Small intestine (tissue), 7 donors: ENCODE results near the gene GIPR. TPM values are rescaled to one million over a fixed set of nuclear protein-coding genes. Genes with fewer than 3 reads are reported as not detected.
"Not testable (repeated sequence)": the region's sequence is repeated elsewhere in the genome, so short reads cannot be mapped to it uniquely, and the experiment has no call there.

ENCODE experiments used
- DNase-seq, 2 donors: peaks; one replicate each; pipeline versions ENCODE4 v3.0.0 to v3.0.0-alpha.2; 2013
- FAIRE-seq: peaks from 2 replicates; lab custom pipeline; 2012; peaks lifted over from hg19 to GRCh38; lab: Jason Lieb, UNC
- H3K27ac ChIP-seq, 3 donors: one replicate each; pipeline ENCODE4 v1.5.1; 2013; ENCODE audit warnings: low read length in 2 of 3, mild to moderate bottlenecking in 2 of 3, control low read depth in 1 of 3, inconsistent platforms in 1 of 3, low read depth in 1 of 3, moderate library complexity in 1 of 3
- H3K27me3 ChIP-seq, 3 donors: one replicate each; pipeline ENCODE4 v1.6.1; 2013; ENCODE audit warnings: low read length in 3 of 3, inconsistent platforms in 1 of 3; ENCODE audit not compliant: control insufficient read depth in 3 of 3, insufficient read depth in 3 of 3
- H3K36me3 ChIP-seq, 3 donors: one replicate each; pipeline ENCODE4 v1.6.1; 2013; ENCODE audit warnings: low read length in 3 of 3, inconsistent platforms in 1 of 3, low read depth in 1 of 3, mild to moderate bottlenecking in 1 of 3, moderate library complexity in 1 of 3; ENCODE audit not compliant: control insufficient read depth in 3 of 3, insufficient read depth in 2 of 3
- H3K4me1 ChIP-seq, 3 donors: one replicate each; pipeline ENCODE4 v1.6.1; 2013; ENCODE audit warnings: low read length in 2 of 3, inconsistent platforms in 1 of 3, low read depth in 1 of 3, mild to moderate bottlenecking in 1 of 3, moderate library complexity in 1 of 3; ENCODE audit not compliant: control insufficient read depth in 3 of 3, insufficient read depth in 2 of 3
- H3K4me3 ChIP-seq, 3 donors: one replicate each; pipeline ENCODE4 v1.5.1; 2013; ENCODE audit warnings: low read length in 3 of 3, control low read depth in 1 of 3, inconsistent platforms in 1 of 3, low read depth in 1 of 3, mild to moderate bottlenecking in 1 of 3, moderate library complexity in 1 of 3
- H3K9me3 ChIP-seq, 2 donors: one replicate each; pipeline ENCODE4 v1.6.1; 2013; ENCODE audit warnings: low read depth in 1 of 2, low read length in 1 of 2; ENCODE audit not compliant: control insufficient read depth in 2 of 2, insufficient read depth in 1 of 2
- WGBS, 3 donors: extraction: QIAGEN DNeasy Blood & Tissue Kit; methylation state at CpG; one replicate each; pipeline ENCODE4 v1.1.7; 2013; 5-methylcytosine and 5-hydroxymethylcytosine counted together
- polyA plus RNA-seq, 4 donors: library from polyadenylated mRNA; stranded (reverse) in 3 of 4; unstranded in 1 of 4; fragments of 200-250 nt in 3 of 4; fragments of 120-200 nt in 1 of 4; gene quantifications; one replicate each; pipeline versions ENCODE4 v1.2.1 to v1.2.3, GENCODE V29; 2013
- donor health status: healthy with polysubstance abuse.
- donor health status: control.
- donor health status: control.
- donor health status: Bipolar disorder and iron deficiency.
- donor health status: healthy.

The GIPR gene
- polyA plus RNA-seq, 4 donors, result 0.67 to 9.1 (median 0.97) TPM

DNA sequence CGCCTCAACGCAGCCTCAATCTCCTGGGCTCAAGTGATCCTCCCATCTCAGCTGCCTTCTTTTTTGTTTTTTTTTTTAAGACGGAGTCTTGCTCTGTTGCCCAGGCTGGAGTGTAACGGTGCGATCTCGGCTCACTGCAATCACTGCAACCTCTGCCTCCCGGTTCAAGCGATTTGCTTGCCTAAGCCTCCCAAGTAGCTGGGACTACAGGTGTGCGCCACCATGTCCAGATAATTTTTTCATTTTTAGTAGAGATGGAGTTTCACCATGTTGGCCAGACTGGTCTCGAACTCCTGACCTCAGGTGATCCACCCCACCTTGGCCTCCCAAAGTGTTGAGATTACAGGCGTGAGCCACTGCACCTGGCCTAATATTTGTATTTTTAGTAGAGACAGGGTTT is 52.0 kb downstream of the GIPR start:
- 92 to 97% (median 97%) methylated on average over 11 of the region's 11 CpGs for WGBS, 3 donors
- H3K4me3 ChIP-seq, H3K27me3 ChIP-seq, DNase-seq, FAIRE-seq, H3K9me3 ChIP-seq: not testable (repeated sequence)
- Histone ChIP-seq H3K36me3 (peaks cover 0 to 30% (median 4%) of the 10 kb centered on the region in 3 donors), H3K4me1 (peaks cover 3 to 24% (median 4%) of the 10 kb centered on the region in 3 donors), H3K27ac (peak overlapping the region in 2 of 3 donors; percentile 61 to 72)

DNA sequence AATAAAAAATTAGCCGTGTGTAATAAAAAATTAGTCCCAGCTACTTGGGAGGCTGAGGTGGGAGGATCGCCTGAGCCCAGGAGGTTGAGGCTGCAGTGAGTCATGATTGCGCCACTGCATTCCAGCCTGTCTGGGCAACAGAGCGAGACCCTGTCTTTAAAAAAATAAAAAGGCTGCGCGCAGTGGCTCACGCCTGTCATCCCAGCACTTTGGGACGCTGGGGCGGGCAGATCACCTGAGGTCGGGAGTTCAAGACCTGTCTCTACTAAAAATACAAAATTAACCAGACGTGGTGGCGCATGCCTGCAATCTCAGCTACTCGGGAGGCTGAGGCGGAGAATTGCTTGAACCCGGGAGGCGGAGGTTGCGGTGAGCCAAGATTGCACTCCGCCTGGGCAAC is 60.7 kb downstream of the GIPR start:
- not testable (repeated sequence) for H3K4me3 ChIP-seq, H3K9me3 ChIP-seq, DNase-seq, H3K27me3 ChIP-seq, FAIRE-seq, H3K27ac ChIP-seq, H3K4me1 ChIP-seq
- 94 to 97% (median 96%) methylated on average over 18 of the region's 18 CpGs for WGBS, 3 donors
- peaks cover 0 to 16% (median 0%) of the 10 kb centered on the region in 3 donors for H3K36me3 ChIP-seq

DNA sequence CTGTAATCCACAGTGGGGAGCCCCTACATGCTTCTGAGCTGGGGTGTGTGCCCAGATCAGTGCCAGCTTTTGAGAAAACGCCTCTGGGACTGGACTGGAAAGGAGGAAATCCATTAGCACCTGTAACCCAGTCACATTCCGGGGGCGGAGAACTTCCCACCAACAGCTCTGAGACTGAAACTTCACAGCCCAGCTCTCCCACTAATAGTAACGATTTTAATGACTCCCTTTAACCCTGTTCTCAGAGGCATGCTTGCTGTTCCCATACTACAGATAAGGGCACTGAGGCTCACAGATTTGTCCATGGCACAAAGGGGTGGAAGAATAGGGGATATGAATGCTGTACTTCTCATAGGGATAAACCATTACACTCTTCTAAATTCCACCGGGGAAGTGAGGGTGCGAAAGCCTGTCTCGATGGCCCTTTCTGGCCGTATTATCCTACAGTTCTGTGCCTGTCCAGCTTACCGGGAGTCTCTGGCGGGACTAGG is 61.8 kb downstream of the GIPR start:
- Histone ChIP-seq H3K9me3 (no peaks in the 10 kb centered on the region), H3K27ac (peak overlapping the region; percentile 20 to 48 (median 35)), H3K4me1 (peaks cover 0 to 2% (median 0%) of the 10 kb centered on the region in 3 donors), H3K27me3 (no peaks in the 10 kb centered on the region), H3K4me3 (peak overlapping the region; percentile 75 to 95 (median 88)), H3K36me3 (peaks cover 0 to 15% (median 0%) of the 10 kb centered on the region in 3 donors)
- FAIRE-seq, result no peak
- 4 to 8% (median 6%) methylated on average over 10 of the region's 10 CpGs for WGBS, 3 donors
- DNase-seq, result peak; percentile 20 to 44

DNA sequence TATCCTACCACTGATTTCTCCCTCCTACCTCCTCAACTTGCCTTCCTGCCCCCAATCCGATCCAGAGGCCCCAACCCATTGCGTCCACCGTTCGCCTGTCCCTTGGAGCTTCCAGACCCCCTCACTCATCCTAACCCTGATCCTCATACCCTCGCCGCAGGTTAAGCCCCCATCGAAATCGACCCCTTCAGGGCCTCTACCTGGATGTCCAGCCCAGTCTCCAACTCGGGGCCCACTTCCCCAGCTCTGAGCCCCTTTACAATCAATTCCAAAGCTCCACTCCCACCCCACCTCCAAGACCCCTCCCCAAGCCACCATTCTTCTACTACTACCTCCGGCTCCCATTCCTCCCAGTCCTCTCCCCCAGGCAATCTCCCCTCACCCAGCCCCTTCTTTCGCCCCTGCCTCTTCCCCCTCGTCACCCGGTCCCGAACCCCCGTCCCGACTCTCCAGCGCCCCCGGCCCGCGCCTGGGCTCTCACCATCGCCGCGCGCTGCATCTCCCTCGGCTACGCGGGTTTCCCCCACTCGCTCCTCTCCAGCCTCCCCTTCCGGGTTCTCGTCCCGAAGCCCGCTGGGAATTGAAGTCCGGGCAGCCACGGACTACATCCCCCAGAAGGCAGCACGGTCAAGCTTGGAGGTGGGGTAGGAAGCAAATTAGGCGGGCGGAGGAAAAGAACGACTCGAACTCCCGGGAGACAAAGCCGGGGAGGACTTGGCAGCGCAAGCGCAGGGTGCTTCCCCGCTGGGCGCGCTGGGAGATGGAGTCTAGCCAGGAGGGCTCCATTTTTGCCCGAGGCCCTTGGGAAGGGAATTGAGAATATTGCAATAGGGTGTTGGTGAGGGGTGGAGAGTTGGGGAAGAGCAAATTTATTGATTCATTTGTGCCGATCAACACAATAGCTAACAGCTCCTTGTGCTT is 62.6 kb downstream of the GIPR start, which contains the start of gene FBXO46:
Gene FBXO46 (minus strand): TSS at position 529 of the 921 bp plus-strand sequence. CDS start 17,401 bp downstream, outside the sequence.
- H3K4me1 ChIP-seq, result peaks cover 0 to 2% (median 0%) of the 10 kb centered on the region in 3 donors
- no peaks in the 10 kb centered on the region for H3K9me3 ChIP-seq
- FAIRE-seq, result no peak
- peak within 1 kb of the TSS; percentile 20 to 48 (median 35) for H3K27ac ChIP-seq
- H3K27me3 ChIP-seq, result no peaks in the 10 kb centered on the region
- peak; percentile 98 for DNase-seq
- WGBS, 3 donors, result 1% methylated on average over 48 of the region's 48 CpGs
- peak within 1 kb of the TSS; percentile 75 to 95 (median 88) for H3K4me3 ChIP-seq
- H3K36me3 ChIP-seq, result peaks cover 0 to 8% (median 0%) of the 10 kb centered on the region in 3 donors

Other genes starting within 250 kb of the GIPR start
- 10 to 100 TPM; 30.3 to 55.0 (median 37.5) TPM for gene ERCC1, start 244.3 kb upstream of the GIPR start, polyA plus RNA-seq
- 10 to 100 TPM in 2 of 4 donors, 1 to 10 TPM in 1, under 1 TPM in 1; 0.89 to 82.1 (median 10.6) TPM for gene FOSB, start 200.2 kb upstream of the GIPR start, polyA plus RNA-seq
- 1 to 10 TPM; 1.6 to 9.1 (median 2.7) TPM for gene RTN2, start 171.2 kb upstream of the GIPR start, polyA plus RNA-seq
- gene PPM1N, start 169.8 kb upstream of the GIPR start, polyA plus RNA-seq, result 1 to 10 TPM in 3 of 4 donors, under 1 TPM in 1; 0.65 to 1.9 (median 1.5) TPM
- gene VASP, start 160.7 kb upstream of the GIPR start, polyA plus RNA-seq, result 100 to 1,000 TPM in 2 of 4 donors, 10 to 100 TPM in 2; 50.4 to 132 (median 111) TPM
- gene OPA3, start 83.4 kb upstream of the GIPR start, polyA plus RNA-seq, result 1 to 10 TPM; 4.5 to 9.4 (median 6.4) TPM
- gene GPR4, start 66.0 kb upstream of the GIPR start, polyA plus RNA-seq, result 1 to 10 TPM in 1 of 4 donors, under 1 TPM in 3; 0.22 to 3.8 (median 0.51) TPM
- gene EML2, start 28.8 kb upstream of the GIPR start, polyA plus RNA-seq, result 10 to 100 TPM; 18.9 to 39.9 (median 20.8) TPM
- gene SNRPD2, start 23.7 kb downstream of the GIPR start, polyA plus RNA-seq, result 100 to 1,000 TPM; 209 to 422 (median 250) TPM
- gene QPCTL, start 24.4 kb downstream of the GIPR start, polyA plus RNA-seq, result 1 to 10 TPM; 4.1 to 8.7 (median 5.5) TPM
- gene FBXO46, start 62.7 kb downstream of the GIPR start, polyA plus RNA-seq, result 10 to 100 TPM in 1 of 4 donors, 1 to 10 TPM in 3; 5.4 to 16.6 (median 9.3) TPM
- not detected for gene MEIOSIN, start 65.2 kb downstream of the GIPR start, polyA plus RNA-seq
- gene SIX5, start 101.0 kb downstream of the GIPR start, polyA plus RNA-seq, result 10 to 100 TPM in 1 of 4 donors, 1 to 10 TPM in 3; 1.6 to 12.4 (median 6.3) TPM
- gene DMPK, start 114.3 kb downstream of the GIPR start, polyA plus RNA-seq, result 10 to 100 TPM; 12.7 to 42.2 (median 21.6) TPM
- gene DMWD, start 124.6 kb downstream of the GIPR start, polyA plus RNA-seq, result 10 to 100 TPM in 2 of 4 donors, 1 to 10 TPM in 2; 4.6 to 20.9 (median 11.9) TPM
- under 1 TPM in 2 of 4 donors, not detected in 2; 0.01 to 0.07 TPM for gene RSPH6A, start 147.1 kb downstream of the GIPR start, polyA plus RNA-seq
- 100 to 1,000 TPM in 1 of 4 donors, 10 to 100 TPM in 3; 64.8 to 106 (median 72.4) TPM for gene SYMPK, start 194.9 kb downstream of the GIPR start, polyA plus RNA-seq
- 10 to 100 TPM; 15.7 to 33.6 (median 23.1) TPM for gene FOXA3, start 196.1 kb downstream of the GIPR start, polyA plus RNA-seq
- gene IRF2BP1, start 217.9 kb downstream of the GIPR start, polyA plus RNA-seq, result 10 to 100 TPM; 14.5 to 22.5 (median 15.7) TPM
- gene MYPOP, start 234.4 kb downstream of the GIPR start, polyA plus RNA-seq, result 10 to 100 TPM in 1 of 4 donors, 1 to 10 TPM in 3; 4.8 to 10.7 (median 8.4) TPM
- gene NANOS2, start 246.6 kb downstream of the GIPR start, polyA plus RNA-seq, result not detected